H9 (cell line): ENCODE results near the gene TNFSF8. TPM values are rescaled to one million over a fixed set of nuclear protein-coding genes. Genes with fewer than 3 reads are reported as not detected.

Experiments used
- DNase-seq: peaks from one replicate; pipeline ENCODE4 v3.0.0-alpha.2; 2017
- H2AFZ ChIP-seq: one replicate; pipeline ENCODE4 v1.6.1; 2013; ENCODE audit warnings: mild to moderate bottlenecking, low read length, control low read depth, moderate library complexity
- H2AK5ac ChIP-seq: 2 replicates; pipeline ENCODE4 v1.6.1; 2013; ENCODE audit warnings: low read length, control low read depth, mixed read lengths; ENCODE audit not compliant: insufficient read length
- H2BK120ac ChIP-seq: one replicate; pipeline ENCODE4 v1.6.1; 2013; ENCODE audit warnings: low read depth, mild to moderate bottlenecking, low read length, control low read depth, inconsistent platforms; ENCODE audit not compliant: poor library complexity, severe bottlenecking
- H2BK12ac ChIP-seq: 2 replicates; pipeline ENCODE4 v1.6.1; 2013; ENCODE audit warnings: low read length, control low read depth, mixed read lengths, low read depth; ENCODE audit not compliant: insufficient read length
- H2BK15ac ChIP-seq: 2 replicates; pipeline ENCODE4 v1.6.1; 2013; ENCODE audit warnings: low read depth, low read length, control low read depth
- H2BK20ac ChIP-seq: one replicate; pipeline ENCODE4 v1.6.1; 2013; ENCODE audit warnings: low read depth, mild to moderate bottlenecking, low read length, control low read depth, inconsistent platforms; ENCODE audit not compliant: poor library complexity, severe bottlenecking
- H2BK5ac ChIP-seq: 2 replicates; pipeline ENCODE4 v1.6.1; 2013; ENCODE audit warnings: low read length, control low read depth, mixed read lengths; ENCODE audit not compliant: insufficient read length
- H3K14ac ChIP-seq: 2 replicates; pipeline ENCODE4 v1.6.1; 2013; ENCODE audit warnings: low read length, control low read depth; ENCODE audit not compliant: insufficient read depth
- H3K18ac ChIP-seq: 2 replicates; pipeline ENCODE4 v1.6.1; 2013; ENCODE audit warnings: low read depth, mild to moderate bottlenecking, mixed read lengths, low read length, control low read depth; ENCODE audit not compliant: insufficient read length
- H3K23ac ChIP-seq: 2 replicates; pipeline ENCODE4 v1.6.1; 2013; ENCODE audit warnings: low read length, control low read depth, mixed read lengths, low read depth; ENCODE audit not compliant: insufficient read length
- H3K23me2 ChIP-seq: 2 replicates; pipeline ENCODE4 v1.6.1; 2013; ENCODE audit warnings: low read depth, mild to moderate bottlenecking, mixed read lengths, low read length, control low read depth; ENCODE audit not compliant: insufficient read length, poor library complexity, severe bottlenecking
- H3K27ac ChIP-seq: 2 replicates; pipeline ENCODE4 v1.5.1; 2013; ENCODE audit warnings: low read length, control low read depth, mixed read lengths, low read depth; ENCODE audit not compliant: insufficient read length
- H3K27me3 ChIP-seq: 2 replicates; pipeline ENCODE4 v1.6.1; 2013; ENCODE audit warnings: low read length, control low read depth, inconsistent platforms; ENCODE audit not compliant: insufficient read depth
- H3K4ac ChIP-seq: 2 replicates; pipeline ENCODE4 v1.6.1; 2013; ENCODE audit warnings: low read depth, mild to moderate bottlenecking, control low read depth, inconsistent platforms, low read length, moderate library complexity
- H3K4me1 ChIP-seq: 2 replicates; pipeline ENCODE4 v1.6.1; 2013; ENCODE audit warnings: low read length, control low read depth, inconsistent platforms; ENCODE audit not compliant: insufficient read depth
- H3K4me2 ChIP-seq: 2 replicates; pipeline ENCODE4 v1.6.1; 2013; ENCODE audit warnings: low read length, control low read depth, mixed read lengths; ENCODE audit not compliant: insufficient read length, insufficient read depth
- H3K56ac ChIP-seq: 2 replicates; pipeline ENCODE4 v1.6.1; 2013; ENCODE audit warnings: low read depth, mild to moderate bottlenecking, mixed read lengths, low read length, control low read depth; ENCODE audit not compliant: insufficient read length
- H3K79me1 ChIP-seq: 2 replicates; pipeline ENCODE4 v1.6.1; 2013; ENCODE audit warnings: low read depth, mild to moderate bottlenecking, moderate library complexity, low read length, control low read depth, inconsistent platforms; ENCODE audit not compliant: insufficient read depth, poor library complexity, severe bottlenecking
- H3K79me2 ChIP-seq: 2 replicates; pipeline ENCODE4 v1.6.1; 2013; ENCODE audit warnings: low read length, control low read depth, inconsistent platforms; ENCODE audit not compliant: insufficient read depth
- H3K9ac ChIP-seq: 2 replicates; pipeline ENCODE4 v1.6.1; 2013; ENCODE audit warnings: low read length, control low read depth, mixed read lengths; ENCODE audit not compliant: insufficient read length; ENCODE audit errors: extremely low read depth
- H3K9me3 ChIP-seq: one replicate; pipeline ENCODE4 v1.6.1; 2013; ENCODE audit warnings: low read depth, low read length, inconsistent platforms; ENCODE audit not compliant: control insufficient read depth
- H3T11ph ChIP-seq: one replicate; pipeline ENCODE4 v1.6.1; 2013; ENCODE audit warnings: mild to moderate bottlenecking, low read length, control low read depth, inconsistent platforms
- H4K20me1 ChIP-seq: one replicate; pipeline ENCODE4 v1.6.1; 2013; ENCODE audit not compliant: control insufficient read depth, insufficient read length, insufficient read depth
- H4K5ac ChIP-seq: 2 replicates; pipeline ENCODE4 v1.6.1; 2013; ENCODE audit warnings: low read depth, mild to moderate bottlenecking, mixed read lengths, low read length, control low read depth; ENCODE audit not compliant: insufficient read length
- H4K8ac ChIP-seq: replicated peaks from 2 replicates; pipeline ENCODE4 v1.6.1; 2013; ENCODE audit warnings: low read length, control low read depth, mixed read lengths, low read depth; ENCODE audit not compliant: insufficient read length
- H4K91ac ChIP-seq: 2 replicates; pipeline ENCODE4 v1.6.1; 2013; ENCODE audit warnings: low read depth, mild to moderate bottlenecking, moderate library complexity, mixed read lengths, low read length, control low read depth; ENCODE audit not compliant: insufficient read length
- H3K27ac Mint-ChIP-seq, 3 experiments: 2 replicates in 2 of 3; 3 replicates in 1 of 3; pipeline ENCODE4 v1.8.0; 2020 to 2021; ENCODE audit warnings: mixed read lengths in 3 of 3, mild to moderate bottlenecking in 1 of 3, moderate library complexity in 1 of 3
- H3K27me3 Mint-ChIP-seq: 2 replicates; pipeline ENCODE4 v1.8.0; 2021; ENCODE audit warnings: low read depth, mild to moderate bottlenecking, moderate library complexity, mixed read lengths
- H3K36me3 Mint-ChIP-seq, 3 experiments: 2 replicates in 2 of 3; 3 replicates in 1 of 3; pipeline ENCODE4 v1.8.0; 2020 to 2021; ENCODE audit warnings: low read depth in 3 of 3, mixed read lengths in 3 of 3; ENCODE audit not compliant: insufficient read depth in 1 of 3
- H3K4me1 Mint-ChIP-seq, 2 experiments: 2 replicates each; pipeline ENCODE4 v1.8.0; 2020; ENCODE audit warnings: mixed read lengths in 2 of 2
- H3K4me3 Mint-ChIP-seq, 2 experiments: 2 replicates in 1 of 2; 3 replicates in 1 of 2; pipeline ENCODE4 v1.8.0; 2020 to 2021; ENCODE audit warnings: mild to moderate bottlenecking in 2 of 2, mixed read lengths in 2 of 2, moderate library complexity in 1 of 2
- H3K9me3 Mint-ChIP-seq, 2 experiments: 2 replicates in 1 of 2; 3 replicates in 1 of 2; pipeline ENCODE4 v1.8.0; 2020; ENCODE audit warnings: mild to moderate bottlenecking in 2 of 2, mixed read lengths in 2 of 2, moderate library complexity in 1 of 2
- WGBS: extraction: QIAGEN DNeasy Blood & Tissue Kit; methylation state at CpG from one replicate; pipeline ENCODE4 v1.1.7; 2013; ENCODE audit warnings: missing lambda C conversion rate, low lambda C conversion rate, mixed read lengths; ENCODE audit not compliant: insufficient read length; ENCODE audit errors: extremely low coverage; 5-methylcytosine and 5-hydroxymethylcytosine counted together
- total RNA-seq: library from RNA; stranded (reverse); gene quantifications from 2 replicates; pipeline ENCODE4 v1.2.1, GENCODE V29; 2021
- TF ChIP-seq, protein P1 (sequence below): fragments of 200-600 bp; sonication (generic); conservative IDR thresholded peaks from 3 replicates; pipeline ENCODE4 v1.8.0; 2021; ENCODE audit warnings: antibody characterized with exemption, mild to moderate bottlenecking

Gene TNFSF8
- total RNA-seq, 1 experiment from 2014 or later: not detected

DNA sequence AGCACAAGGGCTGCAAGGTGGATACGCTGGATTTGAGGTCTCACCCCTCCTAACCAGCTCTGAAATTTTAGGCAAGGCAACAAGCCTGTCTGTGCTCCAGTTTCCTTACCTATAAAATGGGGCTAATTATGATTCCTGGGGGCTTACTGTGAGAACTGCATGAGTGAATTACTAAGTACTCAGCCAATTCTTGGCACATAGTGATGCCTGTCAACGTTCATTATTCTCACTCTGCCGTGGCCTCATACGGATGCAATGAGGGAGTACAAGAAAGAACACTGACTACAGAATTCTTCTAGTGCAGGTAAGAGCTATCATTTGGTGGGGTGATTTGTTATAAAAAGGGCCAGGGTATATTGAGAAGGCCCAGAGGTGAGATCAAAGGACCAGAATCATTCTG, 16.7 kb downstream of the TNFSF8 start:
- no peak overlapping the region for H3K27ac Mint-ChIP-seq
- H3K4me1 ChIP-seq: no peaks in the 10 kb centered on the region
- no peak overlapping the region for H2BK15ac ChIP-seq
- H2AK5ac ChIP-seq: no peak overlapping the region
- H3K27ac ChIP-seq: no peak overlapping the region
- no peaks in the 10 kb centered on the region for H3K23me2 ChIP-seq
- no peak for DNase-seq
- no peaks in the 10 kb centered on the region for H3K79me1 ChIP-seq
- no peak overlapping the region for H3K23ac ChIP-seq
- no peak overlapping the region for H3K4me2 ChIP-seq
- no peaks in the 10 kb centered on the region for H3K36me3 Mint-ChIP-seq
- no peak overlapping the region for H3K4ac ChIP-seq
- no peak overlapping the region for H2BK12ac ChIP-seq
- H2AFZ ChIP-seq: no peak overlapping the region
- H3K27me3 ChIP-seq: peaks cover 23% of the 10 kb centered on the region
- H3K27me3 Mint-ChIP-seq: peaks cover 97% of the 10 kb centered on the region
- H3K9ac ChIP-seq: no peak overlapping the region
- H4K91ac ChIP-seq: no peak overlapping the region
- no peak overlapping the region for H3K4me3 Mint-ChIP-seq
- no peaks in the 10 kb centered on the region for H3K9me3 Mint-ChIP-seq
- H4K8ac ChIP-seq: no peak overlapping the region
- no CpG with 5 or more reads among the region's 4 CpGs for WGBS
- no peak overlapping the region for H2BK120ac ChIP-seq
- H3T11ph ChIP-seq: no peak overlapping the region
- H2BK20ac ChIP-seq: no peak overlapping the region
- no peaks in the 10 kb centered on the region for H3K79me2 ChIP-seq
- H3K14ac ChIP-seq: no peak overlapping the region
- no peak overlapping the region for H3K18ac ChIP-seq
- H2BK5ac ChIP-seq: no peak overlapping the region
- no peaks in the 10 kb centered on the region for H3K9me3 ChIP-seq
- TF ChIP-seq, protein P1, sequence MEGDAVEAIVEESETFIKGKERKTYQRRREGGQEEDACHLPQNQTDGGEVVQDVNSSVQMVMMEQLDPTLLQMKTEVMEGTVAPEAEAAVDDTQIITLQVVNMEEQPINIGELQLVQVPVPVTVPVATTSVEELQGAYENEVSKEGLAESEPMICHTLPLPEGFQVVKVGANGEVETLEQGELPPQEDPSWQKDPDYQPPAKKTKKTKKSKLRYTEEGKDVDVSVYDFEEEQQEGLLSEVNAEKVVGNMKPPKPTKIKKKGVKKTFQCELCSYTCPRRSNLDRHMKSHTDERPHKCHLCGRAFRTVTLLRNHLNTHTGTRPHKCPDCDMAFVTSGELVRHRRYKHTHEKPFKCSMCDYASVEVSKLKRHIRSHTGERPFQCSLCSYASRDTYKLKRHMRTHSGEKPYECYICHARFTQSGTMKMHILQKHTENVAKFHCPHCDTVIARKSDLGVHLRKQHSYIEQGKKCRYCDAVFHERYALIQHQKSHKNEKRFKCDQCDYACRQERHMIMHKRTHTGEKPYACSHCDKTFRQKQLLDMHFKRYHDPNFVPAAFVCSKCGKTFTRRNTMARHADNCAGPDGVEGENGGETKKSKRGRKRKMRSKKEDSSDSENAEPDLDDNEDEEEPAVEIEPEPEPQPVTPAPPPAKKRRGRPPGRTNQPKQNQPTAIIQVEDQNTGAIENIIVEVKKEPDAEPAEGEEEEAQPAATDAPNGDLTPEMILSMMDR: no peak
- H4K5ac ChIP-seq: no peak overlapping the region
- no peaks in the 10 kb centered on the region for H4K20me1 ChIP-seq
- no peak overlapping the region for H3K56ac ChIP-seq
- H3K4me1 Mint-ChIP-seq: peaks cover 7 to 12% of the 10 kb centered on the region in 2 experiments; a peak in 3 of 4 replicates
